Esophagus muscularis mucosa (tissue), 4 donors: ENCODE results near the gene FHL2. TPM values are rescaled to one million over a fixed set of nuclear protein-coding genes. Genes with fewer than 3 reads are reported as not detected.
"Not testable (repeated sequence)": the region's sequence is repeated elsewhere in the genome, so short reads cannot be mapped to it uniquely, and the experiment has no call there.

Source experiments
- DNase-seq: peaks from one replicate; pipeline ENCODE4 v3.0.0-alpha.2; 2017; ENCODE audit errors: extremely low spot score
- H3K27ac ChIP-seq, 4 donors: fragments of 200-600 bp; sonication (generic); replicated peaks in 1 of 4; 1 replicate in 3 of 4; 2 replicates in 1 of 4; pipeline ENCODE4 v1.5.1; 2016 to 2019; ENCODE audit warnings: mild to moderate bottlenecking in 1 of 4
- H3K27me3 ChIP-seq, 4 donors: fragments of 200-600 bp; sonication (generic); one replicate each; pipeline versions ENCODE4 v1.5.1 to v1.6.0; 2016 to 2019
- H3K36me3 ChIP-seq, 4 donors: fragments of 200-600 bp; sonication (generic); one replicate each; pipeline ENCODE4 v1.5.1; 2016 to 2019
- H3K4me1 ChIP-seq, 4 donors: fragments of 200-600 bp; sonication (generic); one replicate each; pipeline ENCODE4 v1.5.1; 2016 to 2019
- H3K4me3 ChIP-seq, 4 donors: fragments of 200-600 bp; sonication (generic); 1 replicate in 2 of 4; 2 replicates in 2 of 4; pipeline ENCODE4 v1.5.1; 2016 to 2019; ENCODE audit warnings: mild to moderate bottlenecking in 4 of 4, moderate library complexity in 1 of 4
- H3K9me3 ChIP-seq, 4 donors: fragments of 200-600 bp; sonication (generic); 1 replicate in 3 of 4; 2 replicates in 1 of 4; pipeline ENCODE4 v1.5.1; 2016 to 2019
- EP300 ChIP-seq: sonication (generic); formaldehyde crosslinking; IDR thresholded peaks from one replicate; pipeline ENCODE4 v1.6.1; 2017; ENCODE audit warnings: antibody characterized with exemption
- POLR2A ChIP-seq: fragments of 450-650 bp; IDR thresholded peaks from one replicate; pipeline ENCODE4 v1.6.1; 2017; ENCODE audit warnings: antibody characterized with exemption, moderate library complexity, mild to moderate bottlenecking, low read depth
- POLR2AphosphoS5 ChIP-seq, 2 donors: sonication (generic); formaldehyde crosslinking; IDR thresholded peaks; one replicate each; pipeline ENCODE4 v1.6.1; 2017; ENCODE audit warnings: antibody characterized with exemption in 2 of 2
- WGBS: methylation state at CpG from one replicate; pipeline ENCODE4 v1.1.5; 2018; 5-methylcytosine and 5-hydroxymethylcytosine counted together
- intact Hi-C: fragments of 100-400 bp; cut with DNase I; formaldehyde crosslinking; loops from one replicate; pipeline ENCODE4 v1.15.1; 2023
- total RNA-seq, 4 donors: library from RNA; depleted of rRNA; stranded (reverse); fragments of >200 nt; gene quantifications; one replicate each; pipeline versions ENCODE4 v1.1.0 to v1.2.1, GENCODE V29; 2016
- TF ChIP-seq, protein P1 (sequence below), 3 experiments: fragments of 200-600 bp in 2 of 3; fragments of 450-650 bp in 1 of 3; sonication (generic) in 2 of 3; IDR thresholded peaks; one replicate each; pipeline ENCODE4 v1.5.1; 2017 to 2019; ENCODE audit warnings: antibody characterized with exemption in 3 of 3, mild to moderate bottlenecking in 2 of 3, moderate library complexity in 1 of 3

FHL2 gene
- total RNA-seq, 4 donors from 2014 or later, result 81.8 to 114 (median 87.9) TPM

DNA sequence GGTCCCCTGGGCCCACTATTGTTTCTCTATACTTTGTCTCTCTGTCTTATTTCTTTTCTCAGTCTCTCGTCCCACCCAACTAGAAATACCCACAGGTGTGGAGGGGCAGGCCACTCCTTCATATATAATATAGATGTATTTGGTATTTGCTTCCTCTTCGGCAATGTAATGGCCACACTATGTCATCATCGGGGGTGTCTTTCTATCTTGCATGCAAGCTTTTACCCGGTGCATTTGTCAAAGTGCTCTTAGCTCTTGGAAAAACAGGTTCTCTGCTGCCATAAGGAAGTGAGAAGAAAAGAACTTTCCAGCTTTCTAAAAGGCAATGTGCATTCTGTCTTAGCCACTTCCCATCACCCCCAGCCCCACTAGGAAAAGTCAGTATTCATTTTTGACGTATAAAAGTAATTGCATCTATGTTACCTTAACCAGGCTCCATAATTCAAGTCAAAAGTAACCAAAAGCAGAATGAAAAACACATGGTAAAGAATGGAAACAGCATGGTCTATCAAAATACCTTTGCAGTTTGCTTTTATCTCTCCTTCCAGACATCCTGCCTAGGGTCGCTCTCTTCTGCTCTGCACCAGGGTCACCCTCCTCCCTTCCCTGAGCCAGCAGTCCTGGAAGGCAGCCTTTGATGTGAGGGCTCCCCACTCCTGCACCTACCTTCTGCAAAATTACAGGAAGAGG, 27.2 kb upstream of the FHL2 start:
- Histone ChIP-seq H3K4me1 (peaks cover 0 to 2% (median 0%) of the 10 kb centered on the region in 4 donors), H3K27me3 (no peaks in the 10 kb centered on the region), H3K4me3 (no peak overlapping the region), H3K36me3 (peaks cover 0 to 13% (median 0%) of the 10 kb centered on the region in 4 donors), H3K9me3 (no peaks in the 10 kb centered on the region), H3K27ac (no peak overlapping the region)
- intact Hi-C loops, result no loop called here
- no peak for DNase-seq
- WGBS, result 66% methylated on average over 6 of the region's 6 CpGs
- TF ChIP-seq POLR2AphosphoS5 (IDR thresholded peaks at IDR 0.05) (no peak), EP300 (no peak), POLR2A (no peak)
- TF ChIP-seq, protein P1, sequence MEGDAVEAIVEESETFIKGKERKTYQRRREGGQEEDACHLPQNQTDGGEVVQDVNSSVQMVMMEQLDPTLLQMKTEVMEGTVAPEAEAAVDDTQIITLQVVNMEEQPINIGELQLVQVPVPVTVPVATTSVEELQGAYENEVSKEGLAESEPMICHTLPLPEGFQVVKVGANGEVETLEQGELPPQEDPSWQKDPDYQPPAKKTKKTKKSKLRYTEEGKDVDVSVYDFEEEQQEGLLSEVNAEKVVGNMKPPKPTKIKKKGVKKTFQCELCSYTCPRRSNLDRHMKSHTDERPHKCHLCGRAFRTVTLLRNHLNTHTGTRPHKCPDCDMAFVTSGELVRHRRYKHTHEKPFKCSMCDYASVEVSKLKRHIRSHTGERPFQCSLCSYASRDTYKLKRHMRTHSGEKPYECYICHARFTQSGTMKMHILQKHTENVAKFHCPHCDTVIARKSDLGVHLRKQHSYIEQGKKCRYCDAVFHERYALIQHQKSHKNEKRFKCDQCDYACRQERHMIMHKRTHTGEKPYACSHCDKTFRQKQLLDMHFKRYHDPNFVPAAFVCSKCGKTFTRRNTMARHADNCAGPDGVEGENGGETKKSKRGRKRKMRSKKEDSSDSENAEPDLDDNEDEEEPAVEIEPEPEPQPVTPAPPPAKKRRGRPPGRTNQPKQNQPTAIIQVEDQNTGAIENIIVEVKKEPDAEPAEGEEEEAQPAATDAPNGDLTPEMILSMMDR (IDR thresholded peaks at IDR 0.05), result no peak

DNA sequence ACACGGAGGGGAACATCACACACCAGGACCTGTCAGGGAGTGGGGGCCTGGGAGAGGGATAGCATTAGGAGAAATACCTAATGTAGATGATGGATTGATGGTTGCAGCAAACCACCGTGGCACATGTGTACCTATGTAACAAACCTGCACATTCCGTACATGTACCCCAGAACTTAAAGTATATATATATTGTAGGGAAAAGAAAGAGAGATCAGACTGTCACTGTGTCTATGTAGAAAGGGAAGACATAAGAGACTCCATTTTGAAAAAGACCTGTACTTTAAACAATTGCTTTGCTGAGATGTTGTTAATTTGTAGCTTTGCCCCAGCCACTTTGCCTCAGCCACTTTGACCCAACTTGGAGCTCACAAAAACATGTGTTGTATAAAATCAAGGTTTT, 26.0 kb upstream of the FHL2 start:
- H3K9me3 ChIP-seq, H3K4me3 ChIP-seq, H3K27ac ChIP-seq, H3K27me3 ChIP-seq, intact Hi-C loops, DNase-seq, H3K4me1 ChIP-seq: not testable (repeated sequence)
- H3K36me3 ChIP-seq, result peaks cover 0 to 13% (median 0%) of the 10 kb centered on the region in 4 donors
- WGBS, result 95% methylated on average over 3 of the region's 3 CpGs

DNA sequence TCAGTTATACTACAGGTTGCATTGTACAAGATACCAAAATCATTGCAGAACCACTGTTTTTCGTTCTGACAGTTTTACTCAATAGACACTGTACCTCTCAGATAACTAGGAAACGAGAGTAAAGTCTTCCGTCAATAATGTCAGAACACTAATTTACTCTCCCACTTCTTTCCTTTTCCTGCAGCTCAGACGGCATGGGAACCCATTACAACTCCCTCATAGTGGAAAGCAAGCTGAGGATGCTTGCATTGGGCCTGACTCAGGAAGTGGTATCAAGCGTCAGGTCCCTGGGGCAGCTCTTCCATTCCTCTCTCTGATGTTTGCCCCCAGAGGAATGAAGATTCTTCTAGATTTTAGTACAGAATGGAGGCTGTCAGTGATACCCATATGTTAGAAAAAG, 23.9 kb upstream of the FHL2 start:
- intact Hi-C loops, result no loop called here
- no peaks in the 10 kb centered on the region for H3K36me3 ChIP-seq

DNA sequence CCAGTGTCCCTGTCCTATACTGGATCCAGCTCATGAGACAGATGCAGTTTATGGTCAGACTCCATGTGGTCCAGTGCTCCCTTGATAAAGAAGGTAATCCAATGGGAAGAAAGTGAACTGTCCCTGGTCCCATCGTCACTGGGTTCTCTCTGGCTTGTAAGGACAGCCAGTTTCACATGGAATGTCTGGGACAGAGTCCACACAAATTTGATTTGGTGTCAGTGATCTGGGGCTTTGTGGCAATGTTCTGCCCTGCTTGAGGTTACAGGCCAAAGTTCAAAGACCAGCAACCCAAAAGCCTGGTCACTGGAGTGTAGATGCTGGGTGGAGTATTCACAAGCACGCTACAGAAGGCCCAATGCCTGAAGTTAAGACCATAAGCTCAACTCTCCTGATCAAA, 22.2 kb upstream of the FHL2 start:
- DNase-seq, result peak; percentile 70
- Histone ChIP-seq H3K36me3 (no peaks in the 10 kb centered on the region), H3K27me3 (no peaks in the 10 kb centered on the region), H3K4me1 (peaks cover 0 to 6% (median 0%) of the 10 kb centered on the region in 4 donors), H3K27ac (no peak overlapping the region), H3K4me3 (no peak overlapping the region), H3K9me3 (peaks cover 0 to 4% (median 0%) of the 10 kb centered on the region in 4 donors)
- WGBS, result 100% methylated on average over 2 of the region's 2 CpGs
- intact Hi-C loops, result no loop called here
- TF ChIP-seq, protein P1 (IDR thresholded peaks at IDR 0.05), result no peak
- TF ChIP-seq POLR2A (no peak), EP300 (no peak), POLR2AphosphoS5 (IDR thresholded peaks at IDR 0.05) (no peak)

More for the DNA sequence above, 23.9 kb upstream of the FHL2 start:
- no peak for DNase-seq
- H3K27ac ChIP-seq, result no peak overlapping the region
- no peak for TF ChIP-seq POLR2A
- peaks cover 0 to 4% (median 0%) of the 10 kb centered on the region in 4 donors for H3K9me3 ChIP-seq
- 86% methylated on average over 5 of the region's 5 CpGs for WGBS
- no peaks in the 10 kb centered on the region for H3K27me3 ChIP-seq
- H3K4me1 ChIP-seq, result peaks cover 0 to 3% (median 0%) of the 10 kb centered on the region in 4 donors
- no peak overlapping the region for H3K4me3 ChIP-seq

DNA sequence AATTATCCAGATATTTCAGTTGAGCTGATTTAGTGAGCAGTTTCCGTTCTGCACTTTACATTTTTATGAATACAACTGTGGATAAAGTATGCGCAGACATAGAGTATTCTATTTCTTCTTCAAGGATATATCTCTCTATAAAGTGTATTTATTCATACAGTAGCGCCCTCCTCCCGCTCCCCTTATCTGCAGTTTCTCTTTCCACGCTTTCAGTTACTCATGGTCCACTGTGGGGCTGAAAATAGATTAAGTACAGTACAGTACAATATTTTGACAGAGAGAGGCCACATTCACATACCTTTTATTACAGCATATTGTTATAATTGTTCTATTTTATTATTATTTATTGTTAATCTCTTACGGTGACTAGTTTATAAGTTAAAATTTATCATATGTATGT, 19.7 kb upstream of the FHL2 start:
- intact Hi-C loops, result no loop called here
- WGBS, result 97% methylated on average over 6 of the region's 6 CpGs
- peaks cover 0 to 13% (median 0%) of the 10 kb centered on the region in 4 donors for H3K4me1 ChIP-seq

More for the DNA sequence above, 19.7 kb upstream of the FHL2 start:
- TF ChIP-seq, protein P1 (IDR thresholded peaks at IDR 0.05), result no peak
- TF ChIP-seq POLR2AphosphoS5 (IDR thresholded peaks at IDR 0.05) (no peak), POLR2A (no peak), EP300 (no peak)
- Histone ChIP-seq H3K4me3 (no peak overlapping the region), H3K27me3 (no peaks in the 10 kb centered on the region), H3K36me3 (no peaks in the 10 kb centered on the region), H3K27ac (no peak overlapping the region), H3K9me3 (peaks cover 0 to 4% (median 0%) of the 10 kb centered on the region in 4 donors)
- DNase-seq, result no peak
